ENCODE measurements around the gene DOCK2. TPM values are rescaled to one million over a fixed set of nuclear protein-coding genes. Genes with fewer than 3 reads are reported as not detected.

Gene DOCK2
- total RNA-seq, 1 donor from 2014 or later: 214 TPM

DNA sequence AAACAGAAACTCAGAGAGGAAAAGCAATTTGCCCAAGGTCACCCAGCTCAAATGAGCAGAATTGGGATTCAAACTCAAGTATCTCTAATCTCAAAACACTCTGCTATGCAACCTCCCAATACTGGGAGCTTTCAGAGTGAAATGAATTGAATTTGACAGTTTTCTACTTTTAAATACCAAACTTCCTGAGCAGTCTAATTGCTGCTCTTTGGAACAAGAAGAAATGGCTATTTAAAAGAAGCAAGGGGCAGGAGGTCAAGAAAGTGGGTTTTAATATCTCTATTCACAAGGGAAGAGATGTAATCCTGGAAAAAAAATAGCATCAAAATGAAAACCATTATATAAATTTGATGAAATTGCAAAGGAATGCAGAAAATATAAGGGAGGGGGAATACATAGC is 200.6 kb downstream of the DOCK2 start:
- no peak for DNase-seq (ENCODE audit: low spot score)
- intact Hi-C loops (cut with micrococcal nuclease): no loop called here
- H3K9me3 Mint-ChIP-seq: no peaks in the 10 kb centered on the region
- peaks cover 41% of the 10 kb centered on the region for H3K36me3 Mint-ChIP-seq (ENCODE audit: low read depth)
- H3K4me3 Mint-ChIP-seq: no peak overlapping the region
- H3K4me1 Mint-ChIP-seq (ENCODE audit: low read depth): peaks cover 32% of the 10 kb centered on the region
- no peaks in the 10 kb centered on the region for H3K27me3 Mint-ChIP-seq (ENCODE audit: insufficient read depth)
- H3K27ac Mint-ChIP-seq: peak overlapping the region; percentile 2

DNA sequence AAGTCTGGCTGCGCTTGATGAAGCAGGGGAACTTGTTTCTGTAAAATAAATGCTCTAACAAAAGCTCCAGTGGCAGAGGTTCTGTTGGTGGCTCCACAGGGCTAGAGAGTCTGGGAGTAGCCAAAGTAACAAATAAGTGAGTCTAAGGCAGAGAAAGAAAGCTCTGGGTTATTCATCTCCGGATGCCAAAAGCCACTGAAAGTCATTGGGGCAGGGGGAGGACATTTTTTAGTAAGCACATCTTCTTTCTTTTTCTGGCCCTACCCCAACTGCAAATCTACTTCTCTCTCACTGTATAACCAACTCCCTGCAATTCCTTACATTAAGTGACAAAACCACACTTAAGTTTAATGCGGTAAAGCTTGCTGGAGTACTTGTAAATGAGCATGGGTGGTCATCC is 201.6 kb downstream of the DOCK2 start:
- no peaks in the 10 kb centered on the region for H3K9me3 Mint-ChIP-seq
- H3K36me3 Mint-ChIP-seq (ENCODE audit: low read depth): peaks cover 44% of the 10 kb centered on the region
- H3K27ac Mint-ChIP-seq: no peak overlapping the region
- no peak overlapping the region for H3K4me3 Mint-ChIP-seq
- no peak for DNase-seq (ENCODE audit: low spot score)
- H3K27me3 Mint-ChIP-seq (ENCODE audit: insufficient read depth): no peaks in the 10 kb centered on the region
- intact Hi-C loops (cut with micrococcal nuclease): no loop called here
- peaks cover 21% of the 10 kb centered on the region for H3K4me1 Mint-ChIP-seq (ENCODE audit: low read depth)

DNA sequence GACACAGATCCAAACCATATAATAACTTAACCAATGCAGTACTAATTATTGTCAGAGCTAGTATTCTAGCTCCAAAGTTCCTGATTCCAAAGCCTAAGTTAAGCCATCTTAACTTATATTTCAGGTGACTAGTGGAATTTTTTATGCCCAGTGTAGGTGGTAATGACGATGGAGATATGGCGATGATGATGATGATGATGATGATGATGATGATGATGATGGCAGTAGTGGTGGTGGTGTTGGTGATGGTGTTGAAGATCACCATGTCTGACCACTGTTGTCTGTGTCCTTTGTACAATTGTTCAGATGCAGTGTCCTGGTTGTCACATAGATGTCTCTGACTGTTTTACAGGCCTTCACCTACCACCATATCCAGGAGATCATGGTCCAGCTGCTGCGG is 203.3 kb downstream of the DOCK2 start:
- Mint-ChIP-seq H3K4me3 (no peak overlapping the region), H3K4me1 (ENCODE audit: low read depth) (peaks cover 22% of the 10 kb centered on the region), H3K27me3 (ENCODE audit: insufficient read depth) (no peaks in the 10 kb centered on the region), H3K27ac (no peak overlapping the region), H3K9me3 (no peaks in the 10 kb centered on the region), H3K36me3 (ENCODE audit: low read depth) (peaks cover 55% of the 10 kb centered on the region)
- no peak for DNase-seq (ENCODE audit: low spot score)
- intact Hi-C loops (cut with micrococcal nuclease): no loop called here

DNA sequence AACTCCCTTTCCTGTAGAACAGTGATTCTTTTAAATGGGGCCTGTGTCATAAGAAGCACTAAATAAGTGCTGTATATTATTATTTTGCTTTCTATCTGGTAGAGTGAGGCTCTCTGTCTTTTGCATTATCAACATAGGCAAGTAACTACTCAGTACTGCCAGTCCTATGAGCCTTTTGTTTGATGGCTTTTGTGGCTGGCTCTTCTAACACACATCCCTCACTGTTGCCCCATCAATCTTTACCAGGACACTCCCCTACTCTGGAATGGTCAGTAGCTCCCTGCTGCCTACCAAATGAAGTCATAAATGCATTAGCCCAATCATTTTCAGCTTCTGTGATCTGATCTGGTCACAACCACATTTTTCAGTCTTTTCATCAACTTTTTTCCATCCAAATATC is 205.6 kb downstream of the DOCK2 start:
- intact Hi-C loops (cut with micrococcal nuclease): no loop called here
- Mint-ChIP-seq H3K36me3 (ENCODE audit: low read depth) (peaks cover 61% of the 10 kb centered on the region), H3K9me3 (no peaks in the 10 kb centered on the region), H3K27me3 (ENCODE audit: insufficient read depth) (no peaks in the 10 kb centered on the region), H3K27ac (no peak overlapping the region), H3K4me1 (ENCODE audit: low read depth) (peaks cover 22% of the 10 kb centered on the region), H3K4me3 (no peak overlapping the region)
- DNase-seq (ENCODE audit: low spot score): no peak

DNA sequence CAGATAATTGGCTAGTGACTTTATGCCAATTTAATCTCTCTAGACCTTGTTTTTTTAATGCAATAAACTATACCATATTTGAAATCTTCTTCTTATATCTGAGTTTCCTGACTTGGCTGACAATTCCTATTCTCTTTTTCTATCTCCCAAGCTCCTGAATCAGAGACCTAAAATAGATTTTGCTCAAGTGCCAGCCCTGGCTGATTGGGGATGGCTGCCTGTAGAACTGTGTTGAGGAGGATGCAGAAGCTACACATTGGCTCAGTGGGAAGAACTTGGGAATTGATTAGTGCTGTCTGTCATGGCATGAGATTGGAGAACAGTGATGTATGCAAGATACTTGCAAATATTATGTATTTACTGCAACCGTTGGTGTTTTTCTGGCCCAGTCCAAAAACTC is 210.4 kb downstream of the DOCK2 start:
- Mint-ChIP-seq H3K4me1 (ENCODE audit: low read depth) (peaks cover 9% of the 10 kb centered on the region), H3K4me3 (no peak overlapping the region), H3K36me3 (ENCODE audit: low read depth) (peaks cover 75% of the 10 kb centered on the region), H3K9me3 (peaks cover 34% of the 10 kb centered on the region), H3K27ac (no peak overlapping the region), H3K27me3 (ENCODE audit: insufficient read depth) (no peaks in the 10 kb centered on the region)
- no peak for DNase-seq (ENCODE audit: low spot score)
- intact Hi-C loops (cut with micrococcal nuclease): no loop called here

DNA sequence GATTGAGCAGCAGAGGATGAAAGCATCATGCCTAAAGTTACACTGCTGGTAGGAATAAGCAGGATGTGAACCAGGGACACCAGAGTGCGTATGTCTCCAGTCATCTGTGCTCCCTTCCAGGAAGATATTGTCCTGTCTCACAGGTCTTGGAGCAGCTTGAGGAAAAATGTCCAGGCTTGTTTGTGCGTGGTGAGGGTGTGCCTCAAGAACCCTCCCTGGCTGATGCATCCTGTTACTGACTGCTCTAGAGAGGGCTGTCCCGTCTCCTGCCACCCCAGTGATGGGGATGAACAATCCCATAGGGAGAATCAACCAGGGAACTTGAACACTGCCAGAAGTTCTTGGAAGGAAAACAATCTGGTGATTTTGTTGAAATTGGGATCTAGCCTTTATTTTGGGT is 211.2 kb downstream of the DOCK2 start:
- no peak for DNase-seq (ENCODE audit: low spot score)
- H3K27ac Mint-ChIP-seq: no peak overlapping the region
- H3K27me3 Mint-ChIP-seq (ENCODE audit: insufficient read depth): no peaks in the 10 kb centered on the region
- H3K4me3 Mint-ChIP-seq: no peak overlapping the region
- peaks cover 14% of the 10 kb centered on the region for H3K4me1 Mint-ChIP-seq (ENCODE audit: low read depth)
- intact Hi-C loops (cut with micrococcal nuclease): no loop called here
- peaks cover 41% of the 10 kb centered on the region for H3K9me3 Mint-ChIP-seq
- peaks cover 76% of the 10 kb centered on the region for H3K36me3 Mint-ChIP-seq (ENCODE audit: low read depth)

DNA sequence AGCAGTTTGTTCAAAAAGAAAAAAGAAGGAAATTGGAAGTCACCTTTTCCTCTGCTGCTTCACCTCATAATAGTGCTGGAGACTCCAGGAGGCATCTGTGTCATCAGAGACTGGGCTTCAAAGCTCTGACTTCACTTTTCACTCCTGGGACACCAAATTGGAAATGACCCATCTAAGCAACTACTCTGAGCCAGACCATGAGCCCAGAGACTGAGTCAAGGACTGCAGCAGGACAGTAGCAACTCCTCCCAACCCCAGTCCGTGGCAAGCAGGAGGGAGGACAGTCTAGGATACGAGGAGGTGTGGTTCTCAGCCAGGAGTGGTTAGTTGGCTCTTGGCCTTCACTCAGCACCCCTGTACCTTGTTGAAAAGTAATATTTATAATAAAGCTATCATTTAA is 211.7 kb downstream of the DOCK2 start:
- peaks cover 77% of the 10 kb centered on the region for H3K36me3 Mint-ChIP-seq (ENCODE audit: low read depth)
- no peak overlapping the region for H3K4me3 Mint-ChIP-seq
- H3K9me3 Mint-ChIP-seq: peaks cover 42% of the 10 kb centered on the region
- intact Hi-C loops (cut with micrococcal nuclease): no loop called here
- no peak for DNase-seq (ENCODE audit: low spot score)
- H3K27me3 Mint-ChIP-seq (ENCODE audit: insufficient read depth): no peaks in the 10 kb centered on the region
- no peak overlapping the region for H3K27ac Mint-ChIP-seq
- H3K4me1 Mint-ChIP-seq (ENCODE audit: low read depth): peaks cover 15% of the 10 kb centered on the region

DNA sequence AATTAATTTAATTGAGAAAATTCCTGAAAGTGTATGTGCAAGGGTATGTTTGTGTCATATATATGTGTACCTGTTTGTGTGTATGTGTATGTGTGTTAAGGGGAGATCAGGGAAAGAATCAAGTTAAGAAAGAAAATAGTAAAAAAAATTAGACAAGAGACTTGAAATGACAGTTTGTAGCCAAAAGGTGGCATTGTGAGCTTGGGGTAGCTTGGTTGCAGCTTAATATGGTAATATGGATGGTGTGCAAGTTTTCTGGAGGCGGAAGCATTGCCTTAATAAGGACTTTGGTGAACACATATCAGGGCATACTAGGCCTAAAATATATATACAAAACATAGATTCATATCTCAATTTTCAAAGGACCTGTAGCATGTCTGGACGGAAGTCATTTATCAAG is 213.3 kb downstream of the DOCK2 start:
- H3K4me1 Mint-ChIP-seq (ENCODE audit: low read depth): peaks cover 11% of the 10 kb centered on the region
- no peaks in the 10 kb centered on the region for H3K27me3 Mint-ChIP-seq (ENCODE audit: insufficient read depth)
- intact Hi-C loops (cut with micrococcal nuclease): no loop called here
- peaks cover 73% of the 10 kb centered on the region for H3K36me3 Mint-ChIP-seq (ENCODE audit: low read depth)
- no peak overlapping the region for H3K4me3 Mint-ChIP-seq
- peaks cover 45% of the 10 kb centered on the region for H3K9me3 Mint-ChIP-seq
- no peak overlapping the region for H3K27ac Mint-ChIP-seq
- no peak for DNase-seq (ENCODE audit: low spot score)

DNA sequence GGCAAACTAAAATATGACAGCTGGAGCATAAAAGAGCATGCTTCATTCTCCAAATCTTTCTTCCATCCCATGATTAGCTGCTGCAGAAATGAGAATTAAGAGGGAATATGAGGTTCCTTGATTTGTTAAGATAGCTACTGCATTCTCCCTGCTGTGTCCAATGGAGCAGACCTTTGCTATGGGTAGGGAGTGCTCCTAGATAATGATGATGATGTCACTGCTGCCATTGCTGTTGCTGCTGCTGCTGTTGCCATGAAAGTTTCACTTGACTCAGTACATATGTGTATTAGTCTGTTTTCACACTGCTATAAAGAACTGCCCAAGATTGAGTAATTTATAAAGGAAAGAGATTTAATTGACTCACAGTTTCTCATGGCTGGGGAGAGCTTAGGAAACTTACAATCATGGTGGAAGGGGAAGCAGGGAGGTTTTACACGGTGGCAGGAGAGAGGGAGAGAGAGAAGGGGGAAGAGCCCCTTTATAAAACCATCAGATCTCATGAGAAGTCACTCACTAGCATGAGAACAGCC is 214.3 kb downstream of the DOCK2 start:
- Mint-ChIP-seq H3K4me3 (no peak overlapping the region), H3K27ac (no peak overlapping the region), H3K9me3 (peaks cover 49% of the 10 kb centered on the region), H3K27me3 (ENCODE audit: insufficient read depth) (no peaks in the 10 kb centered on the region), H3K36me3 (ENCODE audit: low read depth) (peaks cover 75% of the 10 kb centered on the region), H3K4me1 (ENCODE audit: low read depth) (peaks cover 19% of the 10 kb centered on the region)
- intact Hi-C loops (cut with micrococcal nuclease): no loop called here
- no peak for DNase-seq (ENCODE audit: low spot score)

DNA sequence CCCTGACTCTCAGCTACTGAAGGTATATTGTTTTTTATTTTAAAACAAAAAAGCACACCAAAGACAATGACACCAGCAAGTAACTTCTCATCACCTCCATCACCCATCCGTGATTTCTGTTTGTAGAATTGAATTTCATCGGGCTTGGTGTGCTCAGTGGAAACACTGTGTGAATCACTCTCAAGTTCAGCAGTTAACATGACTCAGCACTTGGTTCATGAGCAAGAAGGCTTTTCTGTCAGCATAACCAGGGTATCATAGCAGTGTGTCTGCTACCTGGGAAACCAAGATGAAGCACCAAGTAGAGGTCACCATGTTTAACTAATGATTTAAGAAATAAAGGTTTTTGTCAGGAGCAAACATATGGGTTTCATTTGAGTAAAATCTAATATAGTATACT is 219.5 kb downstream of the DOCK2 start:
- DNase-seq (ENCODE audit: low spot score): no peak
- H3K27ac Mint-ChIP-seq: no peak overlapping the region
- H3K4me1 Mint-ChIP-seq (ENCODE audit: low read depth): peaks cover 42% of the 10 kb centered on the region
- intact Hi-C loops (cut with micrococcal nuclease): no loop called here
- H3K27me3 Mint-ChIP-seq (ENCODE audit: insufficient read depth): no peaks in the 10 kb centered on the region
- H3K4me3 Mint-ChIP-seq: no peak overlapping the region
- H3K36me3 Mint-ChIP-seq (ENCODE audit: low read depth): peaks cover 39% of the 10 kb centered on the region
- peaks cover 23% of the 10 kb centered on the region for H3K9me3 Mint-ChIP-seq

DNA sequence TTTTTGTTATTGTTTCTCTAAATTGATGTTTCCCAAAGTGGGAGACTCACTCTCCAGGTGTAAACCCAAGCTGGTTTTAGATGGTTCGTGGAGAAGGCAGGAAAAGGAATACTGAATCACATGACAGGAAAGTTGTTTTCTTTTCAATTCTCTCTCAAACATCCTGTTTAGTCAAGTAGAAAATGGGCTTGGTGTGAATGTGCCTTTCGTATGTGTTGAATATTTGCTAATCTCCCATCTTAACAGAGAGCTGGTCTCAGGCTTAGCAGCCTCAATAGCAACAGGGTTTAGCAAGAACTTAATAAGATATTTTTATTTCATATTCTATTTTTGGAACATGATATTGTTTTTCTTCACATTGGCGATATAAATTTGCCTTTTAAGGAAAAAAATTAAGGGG is 223.5 kb downstream of the DOCK2 start:
- intact Hi-C loops (cut with micrococcal nuclease): no loop called here
- peaks cover 2% of the 10 kb centered on the region for H3K9me3 Mint-ChIP-seq
- H3K4me1 Mint-ChIP-seq (ENCODE audit: low read depth): peaks cover 30% of the 10 kb centered on the region
- H3K36me3 Mint-ChIP-seq (ENCODE audit: low read depth): peaks cover 15% of the 10 kb centered on the region
- no peak overlapping the region for H3K4me3 Mint-ChIP-seq
- no peak for DNase-seq (ENCODE audit: low spot score)
- no peaks in the 10 kb centered on the region for H3K27me3 Mint-ChIP-seq (ENCODE audit: insufficient read depth)
- H3K27ac Mint-ChIP-seq: peak overlapping the region; percentile 9

DNA sequence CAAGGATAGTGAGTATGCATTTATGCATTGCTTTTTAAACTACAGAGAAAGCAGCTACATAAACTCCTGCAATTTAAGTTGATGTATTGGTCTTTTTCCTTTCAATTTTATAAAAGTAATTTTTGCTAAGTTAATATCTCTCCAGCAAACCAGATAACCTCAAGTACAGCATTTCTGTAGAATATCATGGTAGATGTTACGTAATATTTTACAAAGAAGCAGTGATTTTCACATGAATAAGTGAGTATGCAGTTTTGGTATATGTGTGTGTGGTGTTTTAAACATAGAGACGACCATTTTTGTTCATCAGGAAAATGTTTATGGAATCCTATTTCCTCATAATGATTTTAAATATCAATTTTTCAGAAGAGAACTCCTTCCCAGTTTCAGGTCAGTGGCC is 224.4 kb downstream of the DOCK2 start:
- intact Hi-C loops (cut with micrococcal nuclease): no loop called here
- no peak overlapping the region for H3K27ac Mint-ChIP-seq

DNA sequence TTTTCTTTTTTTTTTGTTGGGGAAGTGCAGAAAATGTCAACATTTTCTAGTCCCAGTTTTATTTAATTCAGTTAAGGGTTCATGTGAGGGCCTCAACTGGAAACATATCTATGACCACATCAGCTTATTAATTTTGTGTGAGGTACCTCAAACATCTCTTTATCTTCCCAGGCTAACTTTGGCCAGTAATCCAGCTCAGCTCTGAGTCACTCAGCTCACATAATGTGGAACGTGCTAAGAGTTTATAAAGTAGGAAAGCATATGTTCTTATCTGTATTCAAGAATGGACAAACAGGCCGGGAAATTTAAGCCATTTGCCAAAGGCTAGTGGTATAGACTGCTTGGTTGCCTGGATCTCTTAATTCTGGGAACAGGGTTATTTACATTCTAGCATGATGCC is 224.9 kb downstream of the DOCK2 start:
- no peak for DNase-seq (ENCODE audit: low spot score)
- Mint-ChIP-seq H3K4me3 (no peak overlapping the region), H3K27me3 (ENCODE audit: insufficient read depth) (no peaks in the 10 kb centered on the region), H3K4me1 (ENCODE audit: low read depth) (peaks cover 30% of the 10 kb centered on the region), H3K36me3 (ENCODE audit: low read depth) (peaks cover 12% of the 10 kb centered on the region), H3K27ac (no peak overlapping the region), H3K9me3 (no peaks in the 10 kb centered on the region)
- intact Hi-C loops (cut with micrococcal nuclease): no loop called here

More for the DNA sequence above, 224.4 kb downstream of the DOCK2 start:
- Mint-ChIP-seq H3K4me1 (ENCODE audit: low read depth) (peaks cover 30% of the 10 kb centered on the region), H3K36me3 (ENCODE audit: low read depth) (peaks cover 12% of the 10 kb centered on the region), H3K9me3 (no peaks in the 10 kb centered on the region), H3K4me3 (no peak overlapping the region), H3K27me3 (ENCODE audit: insufficient read depth) (no peaks in the 10 kb centered on the region)
- no peak for DNase-seq (ENCODE audit: low spot score)

DNA sequence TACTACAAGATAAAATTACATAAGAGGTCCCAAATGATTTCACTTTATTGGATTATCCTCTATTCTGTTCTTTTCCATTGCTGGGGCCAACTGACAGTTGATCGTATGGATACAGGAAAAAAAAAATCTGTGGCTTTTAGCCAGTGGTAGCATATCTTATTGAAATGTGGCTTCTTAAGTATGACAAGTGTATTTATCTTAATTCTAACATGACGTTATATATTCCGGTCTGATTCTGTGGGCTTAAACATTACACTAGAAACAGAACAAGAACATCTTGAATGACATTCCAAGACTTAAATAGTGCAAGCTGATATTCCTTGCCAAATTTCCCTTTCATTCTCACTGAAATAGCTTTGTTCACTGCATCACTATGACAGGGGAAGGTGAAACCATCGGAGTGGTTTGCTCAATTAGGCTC is 225.3 kb downstream of the DOCK2 start:
- peaks cover 11% of the 10 kb centered on the region for H3K36me3 Mint-ChIP-seq (ENCODE audit: low read depth)
- intact Hi-C loops (cut with micrococcal nuclease): no loop called here
- no peaks in the 10 kb centered on the region for H3K9me3 Mint-ChIP-seq
- no peaks in the 10 kb centered on the region for H3K27me3 Mint-ChIP-seq (ENCODE audit: insufficient read depth)
- H3K27ac Mint-ChIP-seq: no peak overlapping the region
- H3K4me3 Mint-ChIP-seq: no peak overlapping the region
- H3K4me1 Mint-ChIP-seq (ENCODE audit: low read depth): peaks cover 26% of the 10 kb centered on the region
- no peak for DNase-seq (ENCODE audit: low spot score)
